ENCODE data around the gene UPK3A. TPM values are rescaled to one million over a fixed set of nuclear protein-coding genes. Genes with fewer than 3 reads are reported as not detected.

Gene UPK3A
- total and polyA plus RNA-seq, 2 of the 13 experiments (the other 11 are each of a cell fraction or from before 2014, with no cell fraction given) = 10.5 to 13.8 TPM

DNA sequence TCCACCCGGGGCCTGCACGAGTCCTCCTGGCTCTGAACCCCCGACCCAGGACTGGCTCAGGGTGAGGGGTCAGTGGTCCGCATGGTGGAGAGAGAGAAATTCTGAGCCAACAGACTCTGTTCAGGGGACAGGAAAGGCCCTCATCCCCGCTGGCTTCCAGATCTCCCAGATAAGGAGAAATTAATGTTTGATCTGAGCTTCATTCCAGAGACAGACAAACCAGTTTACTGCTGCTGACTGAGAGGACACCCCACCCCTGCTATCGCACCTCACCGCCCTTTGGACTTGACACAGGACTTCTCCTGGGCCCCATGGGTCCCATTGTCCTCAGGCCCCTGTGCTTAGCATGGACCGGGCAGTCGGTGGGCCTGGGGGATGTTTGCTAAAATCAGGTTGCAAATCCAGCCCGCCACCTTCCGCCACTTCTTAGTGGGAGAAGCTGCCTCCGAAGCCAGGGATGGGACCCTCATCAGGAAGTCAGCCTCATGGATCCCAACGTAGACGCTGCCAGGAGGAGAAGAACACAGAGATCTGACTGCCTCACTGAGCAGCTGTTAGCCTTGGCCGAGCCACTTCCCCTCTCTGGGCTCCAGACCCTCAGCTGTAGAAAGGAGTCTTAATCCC, 11.2 kb upstream of the UPK3A start (continued):
- TF ChIP-seq, protein P1, sequence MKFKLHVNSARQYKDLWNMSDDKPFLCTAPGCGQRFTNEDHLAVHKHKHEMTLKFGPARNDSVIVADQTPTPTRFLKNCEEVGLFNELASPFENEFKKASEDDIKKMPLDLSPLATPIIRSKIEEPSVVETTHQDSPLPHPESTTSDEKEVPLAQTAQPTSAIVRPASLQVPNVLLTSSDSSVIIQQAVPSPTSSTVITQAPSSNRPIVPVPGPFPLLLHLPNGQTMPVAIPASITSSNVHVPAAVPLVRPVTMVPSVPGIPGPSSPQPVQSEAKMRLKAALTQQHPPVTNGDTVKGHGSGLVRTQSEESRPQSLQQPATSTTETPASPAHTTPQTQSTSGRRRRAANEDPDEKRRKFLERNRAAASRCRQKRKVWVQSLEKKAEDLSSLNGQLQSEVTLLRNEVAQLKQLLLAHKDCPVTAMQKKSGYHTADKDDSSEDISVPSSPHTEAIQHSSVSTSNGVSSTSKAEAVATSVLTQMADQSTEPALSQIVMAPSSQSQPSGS (CRISPR knock-in tag; IDR thresholded peaks at IDR 0.05) = peak; percentile 78
- TF ChIP-seq, protein P2, sequence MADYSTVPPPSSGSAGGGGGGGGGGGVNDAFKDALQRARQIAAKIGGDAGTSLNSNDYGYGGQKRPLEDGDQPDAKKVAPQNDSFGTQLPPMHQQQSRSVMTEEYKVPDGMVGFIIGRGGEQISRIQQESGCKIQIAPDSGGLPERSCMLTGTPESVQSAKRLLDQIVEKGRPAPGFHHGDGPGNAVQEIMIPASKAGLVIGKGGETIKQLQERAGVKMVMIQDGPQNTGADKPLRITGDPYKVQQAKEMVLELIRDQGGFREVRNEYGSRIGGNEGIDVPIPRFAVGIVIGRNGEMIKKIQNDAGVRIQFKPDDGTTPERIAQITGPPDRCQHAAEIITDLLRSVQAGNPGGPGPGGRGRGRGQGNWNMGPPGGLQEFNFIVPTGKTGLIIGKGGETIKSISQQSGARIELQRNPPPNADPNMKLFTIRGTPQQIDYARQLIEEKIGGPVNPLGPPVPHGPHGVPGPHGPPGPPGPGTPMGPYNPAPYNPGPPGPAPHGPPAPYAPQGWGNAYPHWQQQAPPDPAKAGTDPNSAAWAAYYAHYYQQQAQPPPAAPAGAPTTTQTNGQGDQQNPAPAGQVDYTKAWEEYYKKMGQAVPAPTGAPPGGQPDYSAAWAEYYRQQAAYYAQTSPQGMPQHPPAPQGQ (CRISPR knock-in tag; IDR thresholded peaks at IDR 0.05; ENCODE audit: borderline replicate concordance) = no peak
- TF ChIP-seq ZMAT3 (CRISPR knock-in tag; conservative IDR thresholded peaks at IDR 0.05) (0 out of 2 replicates have a peak, but pooled peaks have one; percentile 87), TCF12 (IDR thresholded peaks at IDR 0.05) (no peak), TCF12 (CRISPR knock-in tag; IDR thresholded peaks at IDR 0.05) (no peak), ZNF772 (CRISPR knock-in tag; IDR thresholded peaks at IDR 0.05) (peak; percentile 90), DNMT3B (CRISPR knock-in tag; conservative IDR thresholded peaks at IDR 0.05) (0 out of 2 replicates have a peak, but pooled peaks have one; percentile 48), ZNF747 (CRISPR knock-in tag; IDR thresholded peaks at IDR 0.05; ENCODE audit: borderline replicate concordance) (peak; percentile 83), U2AF1 (optimal IDR thresholded peaks at IDR 0.05; ENCODE audit: low read depth, low read length) (peak; percentile 93), ZNF768 (CRISPR knock-in tag; IDR thresholded peaks at IDR 0.05) (peak; percentile 49; the same call in 1 of the 2 replicates), ZNF800 (CRISPR knock-in tag; IDR thresholded peaks at IDR 0.05) (0 out of 2 replicates have a peak, but pooled peaks have one; percentile 27), ZNF766 (CRISPR knock-in tag; IDR thresholded peaks at IDR 0.05; ENCODE audit: borderline replicate concordance) (no peak), ZNF556 (CRISPR knock-in tag; IDR thresholded peaks at IDR 0.05; ENCODE audit: borderline replicate concordance) (peak; percentile 32; the same call in 1 of the 2 replicates)
- TF ChIP-seq, protein P3, sequence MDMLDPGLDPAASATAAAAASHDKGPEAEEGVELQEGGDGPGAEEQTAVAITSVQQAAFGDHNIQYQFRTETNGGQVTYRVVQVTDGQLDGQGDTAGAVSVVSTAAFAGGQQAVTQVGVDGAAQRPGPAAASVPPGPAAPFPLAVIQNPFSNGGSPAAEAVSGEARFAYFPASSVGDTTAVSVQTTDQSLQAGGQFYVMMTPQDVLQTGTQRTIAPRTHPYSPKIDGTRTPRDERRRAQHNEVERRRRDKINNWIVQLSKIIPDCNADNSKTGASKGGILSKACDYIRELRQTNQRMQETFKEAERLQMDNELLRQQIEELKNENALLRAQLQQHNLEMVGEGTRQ (IDR thresholded peaks at IDR 0.05; ENCODE audit: low read depth, low read length) = no peak
- TF ChIP-seq, protein P3 (CRISPR knock-in tag; IDR thresholded peaks at IDR 0.05; ENCODE audit: borderline replicate concordance) = no peak; the same call in 1 of the 2 replicates
- TF ChIP-seq, protein P4, sequence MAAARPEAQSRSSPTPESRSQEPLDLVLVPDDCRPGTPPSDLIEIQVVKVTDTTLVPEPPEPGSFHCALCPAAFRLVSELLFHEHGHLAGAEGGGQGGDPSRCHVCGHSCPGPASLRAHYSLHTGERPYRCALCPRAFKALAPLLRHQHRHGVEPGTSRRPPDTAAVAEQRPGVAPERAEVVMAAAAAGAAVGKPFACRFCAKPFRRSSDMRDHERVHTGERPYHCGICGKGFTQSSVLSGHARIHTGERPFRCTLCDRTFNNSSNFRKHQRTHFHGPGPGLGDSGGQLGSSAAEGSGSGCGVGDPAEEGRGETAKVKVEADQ (CRISPR knock-in tag; IDR thresholded peaks at IDR 0.05; ENCODE audit: borderline replicate concordance) = peak; percentile 71; the same call in 1 of the 2 replicates
- TF ChIP-seq, protein P5, sequence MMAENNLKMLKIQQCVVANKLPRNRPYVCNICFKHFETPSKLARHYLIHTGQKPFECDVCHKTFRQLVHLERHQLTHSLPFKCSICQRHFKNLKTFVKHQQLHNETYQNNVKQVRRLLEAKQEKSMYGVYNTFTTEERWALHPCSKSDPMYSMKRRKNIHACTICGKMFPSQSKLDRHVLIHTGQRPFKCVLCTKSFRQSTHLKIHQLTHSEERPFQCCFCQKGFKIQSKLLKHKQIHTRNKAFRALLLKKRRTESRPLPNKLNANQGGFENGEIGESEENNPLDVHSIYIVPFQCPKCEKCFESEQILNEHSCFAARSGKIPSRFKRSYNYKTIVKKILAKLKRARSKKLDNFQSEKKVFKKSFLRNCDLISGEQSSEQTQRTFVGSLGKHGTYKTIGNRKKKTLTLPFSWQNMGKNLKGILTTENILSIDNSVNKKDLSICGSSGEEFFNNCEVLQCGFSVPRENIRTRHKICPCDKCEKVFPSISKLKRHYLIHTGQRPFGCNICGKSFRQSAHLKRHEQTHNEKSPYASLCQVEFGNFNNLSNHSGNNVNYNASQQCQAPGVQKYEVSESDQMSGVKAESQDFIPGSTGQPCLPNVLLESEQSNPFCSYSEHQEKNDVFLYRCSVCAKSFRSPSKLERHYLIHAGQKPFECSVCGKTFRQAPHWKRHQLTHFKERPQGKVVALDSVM (CRISPR knock-in tag; IDR thresholded peaks at IDR 0.05) = peak; percentile 53; the same call in 1 of the 2 replicates
